Esophagus muscularis mucosa (tissue), 4 donors: ENCODE data around the gene MDH1B.
"Not testable (repeated sequence)": the region's sequence is repeated elsewhere in the genome, so short reads cannot be mapped to it uniquely, and the experiment has no call there.

Source experiments
- EP300 ChIP-seq: sonication (generic); formaldehyde crosslinking; IDR thresholded peaks from one replicate; pipeline ENCODE4 v1.6.1; 2017; ENCODE audit warnings: antibody characterized with exemption
- POLR2A ChIP-seq: fragments of 450-650 bp; IDR thresholded peaks from one replicate; pipeline ENCODE4 v1.6.1; 2017; ENCODE audit warnings: antibody characterized with exemption, moderate library complexity, mild to moderate bottlenecking, low read depth
- TF ChIP-seq, protein P1 (sequence below), 3 experiments: fragments of 200-600 bp in 2 of 3; fragments of 450-650 bp in 1 of 3; sonication (generic) in 2 of 3; IDR thresholded peaks; one replicate each; pipeline ENCODE4 v1.5.1; 2017 to 2019; ENCODE audit warnings: antibody characterized with exemption in 3 of 3, mild to moderate bottlenecking in 2 of 3, moderate library complexity in 1 of 3

DNA sequence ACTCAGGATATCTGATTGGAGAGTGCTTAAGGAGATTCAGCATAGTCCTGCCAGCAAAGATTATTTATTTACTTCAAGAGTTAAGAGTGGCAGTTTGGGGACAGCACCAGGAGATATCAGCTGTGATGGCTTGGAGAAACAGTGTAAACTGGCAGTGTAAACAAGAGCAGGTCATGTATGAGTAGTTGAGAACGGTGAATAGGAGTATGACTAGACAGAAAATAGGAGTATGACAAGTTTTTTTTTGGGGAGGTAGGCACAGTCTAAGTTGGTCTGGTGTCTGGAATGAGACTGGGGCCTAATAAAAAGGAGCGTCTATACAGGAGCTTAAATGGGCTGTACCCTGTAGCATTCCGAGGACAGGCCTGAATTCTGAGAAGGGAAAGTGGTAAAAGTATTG is 42.5 kb upstream of the MDH1B start:
- TF ChIP-seq, protein P1, sequence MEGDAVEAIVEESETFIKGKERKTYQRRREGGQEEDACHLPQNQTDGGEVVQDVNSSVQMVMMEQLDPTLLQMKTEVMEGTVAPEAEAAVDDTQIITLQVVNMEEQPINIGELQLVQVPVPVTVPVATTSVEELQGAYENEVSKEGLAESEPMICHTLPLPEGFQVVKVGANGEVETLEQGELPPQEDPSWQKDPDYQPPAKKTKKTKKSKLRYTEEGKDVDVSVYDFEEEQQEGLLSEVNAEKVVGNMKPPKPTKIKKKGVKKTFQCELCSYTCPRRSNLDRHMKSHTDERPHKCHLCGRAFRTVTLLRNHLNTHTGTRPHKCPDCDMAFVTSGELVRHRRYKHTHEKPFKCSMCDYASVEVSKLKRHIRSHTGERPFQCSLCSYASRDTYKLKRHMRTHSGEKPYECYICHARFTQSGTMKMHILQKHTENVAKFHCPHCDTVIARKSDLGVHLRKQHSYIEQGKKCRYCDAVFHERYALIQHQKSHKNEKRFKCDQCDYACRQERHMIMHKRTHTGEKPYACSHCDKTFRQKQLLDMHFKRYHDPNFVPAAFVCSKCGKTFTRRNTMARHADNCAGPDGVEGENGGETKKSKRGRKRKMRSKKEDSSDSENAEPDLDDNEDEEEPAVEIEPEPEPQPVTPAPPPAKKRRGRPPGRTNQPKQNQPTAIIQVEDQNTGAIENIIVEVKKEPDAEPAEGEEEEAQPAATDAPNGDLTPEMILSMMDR (IDR thresholded peaks at IDR 0.05) = not testable (repeated sequence)
- TF ChIP-seq POLR2A, EP300: not testable (repeated sequence)
